GM10847 (cell line): ENCODE measurements around the gene TSPAN18.

Source experiments
- POLR2A ChIP-seq: IDR thresholded peaks from 2 replicates; pipeline ENCODE4 v1.6.1; 2011; ENCODE audit not compliant: insufficient read length; ENCODE audit errors: extremely low read depth

The TSPAN18 gene, protein sequence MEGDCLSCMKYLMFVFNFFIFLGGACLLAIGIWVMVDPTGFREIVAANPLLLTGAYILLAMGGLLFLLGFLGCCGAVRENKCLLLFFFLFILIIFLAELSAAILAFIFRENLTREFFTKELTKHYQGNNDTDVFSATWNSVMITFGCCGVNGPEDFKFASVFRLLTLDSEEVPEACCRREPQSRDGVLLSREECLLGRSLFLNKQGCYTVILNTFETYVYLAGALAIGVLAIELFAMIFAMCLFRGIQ

DNA sequence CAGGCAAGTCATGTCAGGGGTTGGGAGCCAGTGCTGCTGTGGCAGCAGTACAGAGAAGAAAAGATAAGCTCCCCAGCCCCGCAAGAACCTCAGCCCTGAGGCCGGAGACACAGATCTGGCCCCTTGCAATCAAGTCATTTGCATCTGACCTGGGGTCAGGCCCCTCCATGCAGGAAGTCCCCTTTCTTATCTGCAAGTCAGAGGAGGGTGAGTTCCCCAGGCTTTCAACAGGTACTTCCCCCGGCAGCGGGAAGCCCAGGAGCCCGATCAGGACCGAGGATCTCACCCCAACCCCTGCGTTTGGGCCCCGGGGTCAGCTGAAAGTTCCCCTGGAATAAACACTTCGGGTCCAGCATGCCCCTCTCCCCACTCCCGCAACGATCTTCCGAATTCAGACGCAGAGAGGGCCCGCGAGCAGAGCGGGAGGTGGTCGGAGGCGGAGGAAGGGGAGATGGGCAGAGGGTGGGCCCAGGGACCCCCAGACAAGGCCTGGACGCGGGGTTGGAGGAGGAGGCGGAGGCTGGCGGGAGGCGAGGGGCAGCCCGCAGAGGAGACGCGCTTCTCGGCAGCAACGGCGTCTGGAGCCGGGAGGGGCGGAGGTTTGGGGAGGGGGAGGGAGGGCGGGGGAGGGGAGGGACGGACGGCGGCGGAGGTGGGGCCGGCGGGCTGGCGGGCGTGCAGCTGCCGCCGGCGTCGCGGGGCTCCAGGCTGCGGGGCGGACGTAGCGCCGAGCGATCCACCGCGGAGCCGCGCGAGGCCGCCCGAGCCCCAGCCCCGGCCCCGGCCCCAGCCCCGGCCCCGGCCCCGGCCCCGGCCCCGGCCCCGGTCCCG, at the start of gene TSPAN18:
Gene TSPAN18 (plus strand): TSS at position 680 of the 831 bp plus-strand sequence. CDS start 179,455 bp downstream, outside the sequence.
- no peak for TF ChIP-seq POLR2A

- no peak for TF ChIP-seq POLR2A
Measured at GRCh38 chr11:44680982-44681597, 45.7 kb upstream of the TSPAN18 start.

- TF ChIP-seq POLR2A: no peak
Measured at GRCh38 chr11:44681698-44682097, 45.1 kb upstream of the TSPAN18 start.

- TF ChIP-seq POLR2A: no peak
Measured at GRCh38 chr11:44684859-44685281, 41.9 kb upstream of the TSPAN18 start.

DNA sequence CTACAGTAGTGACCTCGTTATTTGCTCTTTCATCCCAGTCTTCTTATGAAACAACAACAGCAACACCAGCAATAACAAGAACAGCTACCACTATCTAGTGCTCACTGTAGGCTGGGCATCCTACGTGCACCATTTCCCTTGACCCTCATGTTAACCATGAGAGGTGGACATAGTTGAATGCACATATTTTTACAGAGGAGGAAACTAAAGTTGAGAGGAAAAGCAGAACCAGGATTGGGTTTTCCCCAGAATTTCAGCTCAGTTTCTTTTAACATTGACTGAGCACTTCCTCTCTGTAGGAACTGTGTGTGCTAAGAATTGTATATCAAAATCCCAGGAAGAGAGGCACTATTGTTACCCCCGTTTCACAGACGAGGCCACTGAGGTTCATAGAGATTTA, 39.4 kb upstream of the TSPAN18 start:
- no peak for TF ChIP-seq POLR2A

GRCh38 chr11:44689265-44689664, 37.5 kb upstream of the TSPAN18 start:
- no peak for TF ChIP-seq POLR2A

GRCh38 chr11:44690651-44691050, 36.1 kb upstream of the TSPAN18 start:
- no peak for TF ChIP-seq POLR2A

DNA sequence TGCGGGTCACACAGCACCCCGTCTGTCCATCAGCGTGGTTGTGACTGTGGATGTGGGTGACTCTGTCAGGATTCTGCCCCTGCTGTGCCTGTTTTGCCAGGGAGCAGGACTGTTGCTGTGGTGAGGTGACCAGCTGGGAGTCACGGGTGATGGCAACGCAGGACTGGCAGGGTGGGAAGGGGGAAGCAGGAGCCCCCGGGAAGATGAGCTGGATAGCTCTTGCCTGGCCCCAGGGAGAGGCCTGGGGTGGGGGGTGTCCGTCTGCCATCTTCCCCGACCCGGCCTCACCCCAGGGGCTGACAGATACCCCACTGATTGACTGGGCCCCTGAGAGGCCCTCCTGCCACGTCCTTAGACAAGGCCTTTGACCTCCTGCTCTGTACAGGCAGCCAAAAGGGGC, 34.3 kb upstream of the TSPAN18 start:
- no peak for TF ChIP-seq POLR2A

GRCh38 chr11:44693654-44694119, 33.1 kb upstream of the TSPAN18 start:
- no peak for TF ChIP-seq POLR2A

GRCh38 chr11:44694443-44694842, 32.3 kb upstream of the TSPAN18 start:
- no peak for TF ChIP-seq POLR2A

- TF ChIP-seq POLR2A: no peak
Measured at GRCh38 chr11:44695169-44695833, 31.5 kb upstream of the TSPAN18 start.

DNA sequence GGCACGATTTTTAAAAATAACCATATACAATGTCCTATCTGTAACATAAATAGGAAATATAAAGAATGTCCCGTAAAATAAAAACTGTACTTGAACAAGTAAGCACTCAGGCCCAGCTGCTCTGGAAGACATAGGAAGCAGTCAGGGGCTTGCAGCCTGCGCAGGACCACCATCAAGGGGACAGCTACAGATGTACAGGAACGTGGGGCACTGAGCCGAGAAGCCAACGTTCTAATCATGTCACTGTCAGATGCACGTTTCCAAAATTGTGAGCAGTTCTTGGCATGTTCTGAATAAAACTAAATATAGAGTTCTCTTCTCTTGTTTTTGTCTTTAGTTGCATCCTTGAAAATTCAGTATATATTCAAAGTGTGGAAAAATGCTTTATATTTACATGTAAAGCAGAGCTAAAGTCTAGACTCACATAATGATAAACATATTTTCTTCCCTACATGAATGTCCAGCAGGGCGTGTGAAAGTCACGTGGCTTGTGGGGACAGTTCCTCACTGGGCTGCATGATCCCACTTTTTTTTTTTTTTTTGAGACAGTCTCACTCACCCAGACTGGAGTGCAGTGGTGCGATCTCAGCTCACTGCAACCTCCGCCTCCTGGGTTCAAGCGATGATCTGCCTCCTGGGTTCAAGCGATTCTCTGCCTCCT, 28.4 kb upstream of the TSPAN18 start:
- TF ChIP-seq POLR2A: no peak

GRCh38 chr11:44699497-44700408, 27.0 kb upstream of the TSPAN18 start:
- no peak for TF ChIP-seq POLR2A

DNA sequence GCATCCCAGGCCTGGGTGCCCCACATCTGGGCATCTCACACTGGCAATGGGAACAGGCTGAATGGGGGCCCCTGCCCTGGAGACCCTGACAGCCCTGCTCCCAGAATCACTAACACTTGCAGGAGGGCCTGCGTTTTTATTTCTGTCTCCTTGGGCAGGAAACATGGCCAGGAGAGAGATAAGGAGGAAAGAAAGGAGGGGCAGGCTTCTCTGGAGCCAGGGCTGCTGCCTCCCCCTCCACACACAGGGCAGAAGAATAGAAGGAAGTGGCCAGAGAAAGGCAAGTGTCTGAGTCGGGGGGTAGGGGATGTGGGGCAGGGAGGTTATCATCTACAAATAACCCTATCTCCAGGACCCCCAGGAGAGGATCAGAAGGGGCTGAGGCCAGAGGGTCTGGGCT, 25.5 kb upstream of the TSPAN18 start:
- no peak for TF ChIP-seq POLR2A
